ENCODE results near the gene MISP.

MISP gene

GRCh38 chr19:763869-764268 lies 13.0 kb downstream of the MISP start:
- Histone ChIP-seq H3K9me3 (ENCODE audit: control insufficient read depth in 2 of 2, low read length in 2 of 2) (no peaks in the 10 kb centered on the region), H3K9ac (ENCODE audit: low read length in 2 of 2) (no peak overlapping the region), H3K27ac (ENCODE audit: low read length) (no peak overlapping the region), H3K4me1 (ENCODE audit: control insufficient read depth, insufficient read depth, low read length) (no peaks in the 10 kb centered on the region), H3K27me3 (ENCODE audit: control insufficient read depth in 1 of 2, insufficient read depth in 2 of 2, low read length in 2 of 2) (peaks cover 0 to 14% of the 10 kb centered on the region in 2 donors), H3K36me3 (ENCODE audit: control insufficient read depth in 2 of 2, insufficient read depth in 2 of 2, low read length in 2 of 2) (no peaks in the 10 kb centered on the region), H3K4me3 (ENCODE audit: low read length in 2 of 2) (no peak overlapping the region)

- H3K36me3 ChIP-seq (ENCODE audit: control insufficient read depth in 2 of 2, insufficient read depth in 2 of 2, low read length in 2 of 2): no peaks in the 10 kb centered on the region
- no peaks in the 10 kb centered on the region for H3K9me3 ChIP-seq (ENCODE audit: control insufficient read depth in 2 of 2, low read length in 2 of 2)
- peaks cover 0 to 14% of the 10 kb centered on the region in 2 donors for H3K27me3 ChIP-seq (ENCODE audit: control insufficient read depth in 1 of 2, insufficient read depth in 2 of 2, low read length in 2 of 2)
- H3K4me1 ChIP-seq (ENCODE audit: control insufficient read depth, insufficient read depth, low read length): no peaks in the 10 kb centered on the region
- no peak overlapping the region for H3K27ac ChIP-seq (ENCODE audit: low read length)
- no peak overlapping the region for H3K9ac ChIP-seq (ENCODE audit: low read length in 2 of 2)
- no peak overlapping the region for H3K4me3 ChIP-seq (ENCODE audit: low read length in 2 of 2)
Measured at GRCh38 chr19:764301-764700, 13.4 kb downstream of the MISP start.

GRCh38 chr19:765179-765738 lies 14.3 kb downstream of the MISP start:
- Histone ChIP-seq H3K27me3 (ENCODE audit: control insufficient read depth in 1 of 2, insufficient read depth in 2 of 2, low read length in 2 of 2) (peaks cover 3 to 14% of the 10 kb centered on the region in 2 donors), H3K4me3 (ENCODE audit: low read length in 2 of 2) (no peak overlapping the region), H3K36me3 (ENCODE audit: control insufficient read depth in 2 of 2, insufficient read depth in 2 of 2, low read length in 2 of 2) (no peaks in the 10 kb centered on the region), H3K27ac (ENCODE audit: low read length) (no peak overlapping the region), H3K4me1 (ENCODE audit: control insufficient read depth, insufficient read depth, low read length) (no peaks in the 10 kb centered on the region), H3K9me3 (ENCODE audit: control insufficient read depth in 2 of 2, low read length in 2 of 2) (no peaks in the 10 kb centered on the region), H3K9ac (ENCODE audit: low read length in 2 of 2) (no peak overlapping the region)

- no peaks in the 10 kb centered on the region for H3K9me3 ChIP-seq (ENCODE audit: control insufficient read depth in 2 of 2, low read length in 2 of 2)
- no peaks in the 10 kb centered on the region for H3K36me3 ChIP-seq (ENCODE audit: control insufficient read depth in 2 of 2, insufficient read depth in 2 of 2, low read length in 2 of 2)
- no peak overlapping the region for H3K9ac ChIP-seq (ENCODE audit: low read length in 2 of 2)
- no peak overlapping the region for H3K4me3 ChIP-seq (ENCODE audit: low read length in 2 of 2)
- no peaks in the 10 kb centered on the region for H3K4me1 ChIP-seq (ENCODE audit: control insufficient read depth, insufficient read depth, low read length)
- no peak overlapping the region for H3K27ac ChIP-seq (ENCODE audit: low read length)
- peaks cover 3 to 10% of the 10 kb centered on the region in 2 donors for H3K27me3 ChIP-seq (ENCODE audit: control insufficient read depth in 1 of 2, insufficient read depth in 2 of 2, low read length in 2 of 2)
Measured at GRCh38 chr19:768424-768823, 17.5 kb downstream of the MISP start.

GRCh38 chr19:769616-770015 lies 18.7 kb downstream of the MISP start:
- H3K9ac ChIP-seq (ENCODE audit: low read length in 2 of 2): no peak overlapping the region

GRCh38 chr19:771332-771785 lies 20.4 kb downstream of the MISP start:
- H3K36me3 ChIP-seq (ENCODE audit: control insufficient read depth in 2 of 2, insufficient read depth in 2 of 2, low read length in 2 of 2): no peaks in the 10 kb centered on the region
- peaks cover under 1 to 3% of the 10 kb centered on the region in 2 donors for H3K27me3 ChIP-seq (ENCODE audit: control insufficient read depth in 1 of 2, insufficient read depth in 2 of 2, low read length in 2 of 2)
- no peak overlapping the region for H3K4me3 ChIP-seq (ENCODE audit: low read length in 2 of 2)
- H3K4me1 ChIP-seq (ENCODE audit: control insufficient read depth, insufficient read depth, low read length): no peaks in the 10 kb centered on the region
- no peak overlapping the region for H3K9ac ChIP-seq (ENCODE audit: low read length in 2 of 2)
- H3K27ac ChIP-seq (ENCODE audit: low read length): no peak overlapping the region
- no peaks in the 10 kb centered on the region for H3K9me3 ChIP-seq (ENCODE audit: control insufficient read depth in 2 of 2, low read length in 2 of 2)

More at GRCh38 chr19:769616-770015, 18.7 kb downstream of the MISP start:
- Histone ChIP-seq H3K36me3 (ENCODE audit: control insufficient read depth in 2 of 2, insufficient read depth in 2 of 2, low read length in 2 of 2) (no peaks in the 10 kb centered on the region), H3K27me3 (ENCODE audit: control insufficient read depth in 1 of 2, insufficient read depth in 2 of 2, low read length in 2 of 2) (peaks cover 3 to 4% of the 10 kb centered on the region in 2 donors), H3K9me3 (ENCODE audit: control insufficient read depth in 2 of 2, low read length in 2 of 2) (no peaks in the 10 kb centered on the region), H3K27ac (ENCODE audit: low read length) (no peak overlapping the region), H3K4me1 (ENCODE audit: control insufficient read depth, insufficient read depth, low read length) (no peaks in the 10 kb centered on the region), H3K4me3 (ENCODE audit: low read length in 2 of 2) (no peak overlapping the region)

- no peaks in the 10 kb centered on the region for H3K9me3 ChIP-seq (ENCODE audit: control insufficient read depth in 2 of 2, low read length in 2 of 2)
- peaks cover 0 to 3% of the 10 kb centered on the region in 2 donors for H3K27me3 ChIP-seq (ENCODE audit: control insufficient read depth in 1 of 2, insufficient read depth in 2 of 2, low read length in 2 of 2)
- H3K36me3 ChIP-seq (ENCODE audit: control insufficient read depth in 2 of 2, insufficient read depth in 2 of 2, low read length in 2 of 2): no peaks in the 10 kb centered on the region
- no peaks in the 10 kb centered on the region for H3K4me1 ChIP-seq (ENCODE audit: control insufficient read depth, insufficient read depth, low read length)
- no peak overlapping the region for H3K4me3 ChIP-seq (ENCODE audit: low read length in 2 of 2)
- no peak overlapping the region for H3K27ac ChIP-seq (ENCODE audit: low read length)
- no peak overlapping the region for H3K9ac ChIP-seq (ENCODE audit: low read length in 2 of 2)
Measured at GRCh38 chr19:772063-772462, 21.2 kb downstream of the MISP start.

- no peaks in the 10 kb centered on the region for H3K36me3 ChIP-seq (ENCODE audit: control insufficient read depth in 2 of 2, insufficient read depth in 2 of 2, low read length in 2 of 2)
- no peaks in the 10 kb centered on the region for H3K4me1 ChIP-seq (ENCODE audit: control insufficient read depth, insufficient read depth, low read length)
- no peak overlapping the region for H3K9ac ChIP-seq (ENCODE audit: low read length in 2 of 2)
- peaks cover 0 to 3% of the 10 kb centered on the region in 2 donors for H3K27me3 ChIP-seq (ENCODE audit: control insufficient read depth in 1 of 2, insufficient read depth in 2 of 2, low read length in 2 of 2)
- H3K4me3 ChIP-seq (ENCODE audit: low read length in 2 of 2): no peak overlapping the region
- no peak overlapping the region for H3K27ac ChIP-seq (ENCODE audit: low read length)
- H3K9me3 ChIP-seq (ENCODE audit: control insufficient read depth in 2 of 2, low read length in 2 of 2): no peaks in the 10 kb centered on the region
Measured at GRCh38 chr19:772730-773436, 22.0 kb downstream of the MISP start.

- Histone ChIP-seq H3K27ac (ENCODE audit: low read length) (no peak overlapping the region), H3K27me3 (ENCODE audit: control insufficient read depth in 1 of 2, insufficient read depth in 2 of 2, low read length in 2 of 2) (peaks cover 0 to 2% of the 10 kb centered on the region in 2 donors), H3K4me3 (ENCODE audit: low read length in 2 of 2) (no peak overlapping the region), H3K9me3 (ENCODE audit: control insufficient read depth in 2 of 2, low read length in 2 of 2) (no peaks in the 10 kb centered on the region), H3K4me1 (ENCODE audit: control insufficient read depth, insufficient read depth, low read length) (peaks cover 3% of the 10 kb centered on the region), H3K36me3 (ENCODE audit: control insufficient read depth in 2 of 2, insufficient read depth in 2 of 2, low read length in 2 of 2) (no peaks in the 10 kb centered on the region), H3K9ac (ENCODE audit: low read length in 2 of 2) (no peak overlapping the region)
Measured at GRCh38 chr19:776549-776948, 25.6 kb downstream of the MISP start.

- H3K27ac ChIP-seq (ENCODE audit: low read length): no peak overlapping the region
- H3K4me3 ChIP-seq (ENCODE audit: low read length in 2 of 2): no peak overlapping the region
- H3K4me1 ChIP-seq (ENCODE audit: control insufficient read depth, insufficient read depth, low read length): peaks cover 3% of the 10 kb centered on the region
- H3K27me3 ChIP-seq (ENCODE audit: control insufficient read depth in 1 of 2, insufficient read depth in 2 of 2, low read length in 2 of 2): peaks cover 0 to 2% of the 10 kb centered on the region in 2 donors
- no peaks in the 10 kb centered on the region for H3K9me3 ChIP-seq (ENCODE audit: control insufficient read depth in 2 of 2, low read length in 2 of 2)
- no peaks in the 10 kb centered on the region for H3K36me3 ChIP-seq (ENCODE audit: control insufficient read depth in 2 of 2, insufficient read depth in 2 of 2, low read length in 2 of 2)
- H3K9ac ChIP-seq (ENCODE audit: low read length in 2 of 2): no peak overlapping the region
Measured at GRCh38 chr19:778910-779653, 28.2 kb downstream of the MISP start.
